HS-27A (cell line): ENCODE measurements around the gene STK32C.
"Not testable (repeated sequence)": the region's sequence is repeated elsewhere in the genome, so short reads cannot be mapped to it uniquely, and the experiment has no call there.

Experiments
- DNase-seq: peaks from one replicate; pipeline ENCODE4 v3.0.0-alpha.2; 2012; ENCODE audit warnings: low read depth, missing footprints

STK32C gene

DNA sequence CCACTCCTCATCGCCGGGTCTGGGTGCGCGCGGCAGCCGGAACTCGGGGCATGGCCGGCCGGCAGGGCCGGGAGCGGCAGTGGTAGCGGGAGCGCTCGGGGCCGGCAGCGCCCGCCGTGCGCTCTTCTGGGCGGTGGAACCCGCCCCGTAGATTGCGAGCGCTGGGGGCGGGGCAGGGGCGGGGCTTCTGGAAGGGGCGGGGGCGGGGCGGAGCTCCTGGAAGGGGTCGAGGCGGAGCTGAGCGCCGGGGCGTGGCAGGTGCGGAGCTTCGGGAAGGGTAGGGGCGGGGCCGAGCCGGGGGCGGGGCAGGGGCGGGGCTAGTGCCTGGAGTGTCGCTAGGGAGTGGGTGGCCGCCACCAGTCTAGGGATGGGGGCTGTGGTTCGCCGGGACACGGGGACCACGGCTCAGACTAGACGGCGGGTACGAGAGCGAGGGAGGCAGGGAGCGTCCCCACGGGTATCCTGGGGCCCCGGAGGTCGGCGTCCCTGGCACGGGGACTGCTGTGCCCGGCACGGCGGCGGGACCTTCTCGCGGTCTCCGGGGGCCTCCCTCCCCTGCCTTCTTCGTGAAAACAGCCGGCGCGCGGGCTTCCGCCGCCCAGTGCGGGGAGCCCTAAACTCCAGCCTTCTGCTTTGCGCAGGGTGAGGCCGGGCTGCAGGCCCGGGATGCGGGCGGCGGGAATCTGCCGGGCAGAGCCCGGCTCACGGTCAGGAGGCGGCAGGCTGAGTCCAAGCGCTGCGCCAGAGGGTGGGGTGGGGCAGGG, at the start of gene STK32C:
STK32C (minus strand) TSS at position 128 of the 764 bp plus-strand sequence; CDS start at position 11, 117 bp downstream.
- DNase-seq = no peak

DNA sequence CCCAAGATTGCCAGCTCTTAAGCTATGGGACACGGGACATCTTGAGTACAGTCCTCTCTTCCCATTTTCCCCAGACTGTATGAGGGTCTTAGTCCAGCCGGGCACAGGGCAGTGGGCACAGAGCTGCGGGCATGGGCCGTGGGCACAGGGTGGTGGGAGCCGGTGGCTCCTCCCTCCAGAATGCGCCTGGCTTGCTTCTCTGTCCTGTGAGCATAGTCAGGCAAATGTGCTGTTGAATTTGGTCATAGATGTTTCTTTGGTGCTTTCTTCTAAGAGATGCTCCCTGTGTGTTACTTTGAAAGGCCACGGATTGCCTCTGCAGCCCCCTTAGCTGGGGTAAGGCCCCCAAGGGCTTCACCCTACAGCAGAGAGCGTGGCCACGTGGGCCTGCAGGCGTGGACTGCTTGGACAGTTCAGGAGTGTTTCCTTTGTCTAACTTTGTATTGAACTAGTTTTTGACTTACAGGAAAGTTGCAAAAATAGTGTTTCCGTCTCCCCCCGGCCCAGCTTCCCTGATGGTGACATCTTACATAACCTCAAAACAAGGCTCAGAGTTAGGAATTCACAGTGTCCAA, 49.0 kb upstream of the STK32C start:
- DNase-seq = no peak

DNA sequence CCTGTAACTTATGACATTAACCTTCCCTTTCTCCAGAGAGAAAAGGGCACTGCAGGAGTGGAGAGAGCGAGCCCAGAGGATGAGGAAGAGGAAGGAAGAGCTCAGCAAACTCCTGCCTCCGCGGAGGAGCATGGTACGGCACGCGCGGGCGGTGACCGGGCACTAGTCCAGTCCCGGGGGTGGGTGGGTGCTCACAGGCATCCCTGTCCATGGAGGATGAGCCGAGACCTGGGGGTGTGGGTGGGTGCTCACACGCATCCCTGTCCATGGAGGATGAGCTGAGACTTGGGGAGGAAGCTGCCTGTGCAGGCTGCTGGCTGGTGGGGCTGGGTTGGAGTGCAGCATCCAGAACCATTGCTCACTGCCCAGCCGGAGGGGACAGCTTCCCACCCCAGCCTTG, 48.0 kb upstream of the STK32C start:
- DNase-seq = no peak

DNA sequence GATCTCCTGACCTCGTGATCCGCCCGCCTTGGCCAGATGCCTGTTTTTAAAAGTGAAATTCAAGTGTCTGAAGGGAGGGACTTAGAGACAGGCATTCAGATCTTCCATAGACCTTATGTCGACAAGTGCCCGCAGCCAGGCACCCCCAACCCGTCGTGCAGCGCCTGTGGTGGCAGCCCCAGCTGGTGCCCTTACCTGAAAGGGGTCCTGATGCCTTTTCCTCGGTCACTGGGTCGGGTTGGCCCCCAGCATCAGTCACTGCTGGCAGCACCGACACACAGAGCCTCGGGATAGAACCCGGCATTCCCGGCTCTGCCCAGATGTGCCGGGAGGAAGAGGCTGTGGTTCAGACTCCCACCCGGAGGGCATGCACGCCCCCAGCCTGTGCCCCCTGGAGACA, 47.5 kb upstream of the STK32C start:
- no peak for DNase-seq

DNA sequence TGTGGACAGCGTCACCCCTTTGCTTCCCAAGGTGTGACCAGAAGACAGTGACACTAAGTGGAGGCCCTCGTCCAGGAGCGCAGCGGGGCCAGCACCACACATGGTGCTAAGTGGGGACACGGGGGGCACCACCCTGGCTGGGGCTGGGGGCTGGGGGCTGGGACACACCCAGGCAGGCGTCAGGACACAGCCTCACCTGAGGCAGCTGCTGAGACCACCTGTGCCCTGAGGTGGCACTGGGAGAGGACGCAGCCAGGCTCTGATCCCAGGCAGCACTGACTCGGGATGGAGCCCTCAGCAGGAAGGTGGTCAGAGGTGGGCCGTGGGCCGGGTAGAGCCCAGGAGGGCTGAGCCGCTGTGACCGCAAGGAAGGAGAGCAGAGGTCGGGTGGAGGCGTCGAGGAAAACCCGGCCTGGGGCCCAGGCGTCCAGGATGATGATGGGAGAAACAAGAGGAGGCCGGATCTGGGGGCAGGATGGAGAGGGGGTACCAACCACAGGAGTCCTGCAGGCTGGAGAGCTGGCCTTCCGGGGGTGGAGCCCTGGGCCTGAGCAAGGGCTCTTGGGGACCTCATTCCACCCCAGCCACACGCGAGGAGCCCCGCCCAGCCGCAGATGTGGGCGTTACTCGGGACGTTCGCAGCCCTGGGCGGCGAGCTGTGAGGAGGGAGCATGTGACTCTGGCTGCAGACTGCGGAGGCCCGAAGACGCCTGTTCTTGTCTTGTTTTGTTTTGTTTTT, 46.8 kb upstream of the STK32C start:
- no peak for DNase-seq

DNA sequence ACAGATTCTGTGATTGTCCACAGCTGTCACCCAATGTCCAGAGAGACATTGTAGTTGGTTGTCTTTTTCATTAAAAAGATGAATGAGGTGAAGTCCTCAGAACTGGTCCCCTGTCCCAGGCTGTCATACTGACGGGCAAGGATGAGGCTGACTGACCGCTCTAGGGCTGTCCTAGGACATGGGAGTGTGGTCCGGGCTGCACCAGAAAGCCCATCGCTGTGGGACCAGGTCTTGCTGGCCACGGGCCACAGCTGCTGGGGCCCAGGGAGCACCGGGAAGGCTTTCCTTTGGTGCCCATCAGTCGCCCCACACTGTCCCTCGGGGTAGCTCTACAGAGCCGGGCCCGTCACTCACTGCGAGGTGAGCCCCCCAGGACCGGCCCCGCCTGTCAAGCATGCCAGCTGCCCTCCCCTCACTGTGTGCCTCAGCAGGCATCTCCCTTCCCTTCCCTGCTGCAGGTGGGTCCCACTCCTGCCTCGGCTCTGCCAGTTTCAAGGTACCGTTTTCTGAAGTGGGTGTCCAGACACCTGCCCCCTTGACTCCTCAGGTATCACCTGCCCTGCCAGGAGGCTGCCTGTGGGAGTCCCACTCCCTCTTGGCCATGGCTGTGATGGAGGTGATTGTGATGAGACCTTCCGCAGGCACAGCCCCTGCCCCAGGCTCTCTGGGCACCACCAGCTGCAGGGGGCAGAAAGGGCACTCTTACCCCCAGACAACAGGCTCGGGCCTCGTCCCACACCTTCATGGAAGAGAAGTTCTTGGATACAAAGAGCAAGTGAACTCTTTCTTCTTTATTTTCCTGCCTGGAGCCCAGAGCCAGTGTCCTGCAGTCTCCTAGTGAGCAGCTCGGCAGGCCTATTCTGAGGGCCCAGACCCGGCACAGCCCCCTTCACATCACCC, 46.0 kb upstream of the STK32C start:
- DNase-seq = no peak

DNA sequence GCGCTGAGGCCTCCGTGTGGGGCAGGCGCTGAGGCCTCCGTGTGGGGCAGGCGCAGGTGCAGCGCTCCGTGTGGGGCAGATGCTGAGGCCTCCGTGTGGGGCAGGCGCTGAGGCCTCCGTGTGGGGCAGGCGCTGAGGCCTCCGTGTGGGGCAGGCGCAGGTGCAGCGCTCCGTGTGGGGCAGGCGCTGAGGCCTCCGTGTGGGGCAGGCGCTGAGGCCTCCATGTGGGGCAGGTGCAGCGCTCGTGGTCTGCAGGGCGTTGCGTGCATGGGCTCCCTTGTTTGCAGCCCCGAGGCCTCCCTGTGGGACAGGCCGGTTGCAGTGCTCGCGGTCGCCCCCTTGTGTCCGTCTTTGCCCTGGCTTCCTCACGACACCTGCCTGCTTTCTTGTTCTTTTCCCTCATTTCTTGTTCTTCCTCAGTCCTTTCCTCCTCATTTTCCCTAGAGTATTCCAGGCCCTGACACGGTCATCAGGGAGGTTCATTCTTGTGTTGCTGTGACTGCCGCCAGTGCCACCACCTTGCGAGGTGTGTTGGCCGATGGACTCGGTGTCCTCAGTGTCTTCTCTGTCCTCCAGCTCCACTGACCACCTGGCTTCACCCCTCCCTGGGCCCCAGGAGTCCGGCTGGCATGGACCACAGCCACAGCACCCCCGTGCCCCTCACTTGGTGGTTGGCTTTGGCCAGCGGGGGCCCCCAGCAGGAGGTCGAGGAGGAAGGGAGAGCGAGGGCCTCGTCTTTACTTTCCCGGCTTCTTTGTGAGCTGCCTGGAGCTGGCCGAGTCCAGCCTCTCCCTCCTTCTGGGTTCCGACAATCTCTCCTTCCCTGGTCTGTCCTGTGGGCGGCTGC, 44.9 kb upstream of the STK32C start:
- DNase-seq = not testable (repeated sequence)

DNA sequence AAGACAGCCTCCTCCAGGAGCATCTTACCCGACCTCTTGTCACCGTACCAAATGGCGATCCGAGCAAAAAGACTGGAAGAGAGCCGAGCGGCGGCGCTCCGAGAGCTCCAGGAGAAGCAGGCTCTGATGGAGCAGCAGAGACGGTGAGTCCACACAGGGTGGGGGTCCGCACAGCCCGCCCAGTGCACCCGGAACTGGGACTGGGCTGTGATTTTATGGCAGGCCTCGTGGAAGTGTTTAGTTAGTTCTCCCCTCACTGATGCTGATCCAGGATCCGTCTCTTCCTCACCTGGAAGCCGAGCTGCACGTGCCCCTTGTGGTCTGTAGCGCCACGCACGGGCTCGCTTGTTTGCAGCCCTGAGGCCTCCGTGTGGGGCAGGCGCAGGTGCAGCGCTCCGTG, 43.9 kb upstream of the STK32C start:
- DNase-seq = no peak

DNA sequence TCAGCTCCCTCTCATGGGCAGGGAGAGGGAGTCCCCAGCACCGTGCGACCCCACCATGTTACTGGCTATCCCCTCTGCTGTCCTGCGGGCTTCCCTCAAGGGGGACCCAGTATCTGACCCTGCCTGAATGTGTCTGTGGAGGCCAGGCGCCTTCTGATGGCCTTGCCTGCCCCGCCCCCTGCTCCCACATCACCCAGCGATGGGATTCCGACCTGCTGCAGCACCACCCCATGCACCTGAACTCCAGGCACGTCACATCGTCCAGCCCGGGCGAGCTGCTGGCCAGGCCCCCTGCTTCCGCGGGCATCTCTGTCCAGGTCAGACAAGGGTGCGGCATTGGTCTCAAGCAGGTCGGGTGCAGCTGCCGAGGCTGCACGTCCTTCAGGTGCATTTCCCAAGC, 43.2 kb upstream of the STK32C start:
- DNase-seq = no peak

DNA sequence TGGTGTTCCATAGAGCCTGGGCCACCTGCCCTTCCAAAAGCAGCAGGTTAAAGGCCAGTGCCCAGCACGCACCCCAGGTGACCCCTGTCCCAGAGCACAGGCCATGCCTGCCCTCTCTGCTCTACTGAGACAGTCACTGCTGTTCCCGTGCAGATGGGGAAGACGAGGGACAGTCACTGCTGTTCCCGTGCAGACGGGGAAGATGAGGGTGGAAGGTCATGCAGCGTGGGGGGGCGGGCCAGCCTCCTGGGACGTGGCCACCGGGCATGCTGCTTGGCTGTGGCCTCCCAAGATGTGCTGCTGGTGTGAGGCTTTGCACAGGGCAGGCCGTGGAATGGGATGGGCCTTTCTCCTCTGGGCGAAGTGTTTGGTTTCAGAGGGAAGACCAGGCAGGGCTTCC, 42.6 kb upstream of the STK32C start:
- no peak for DNase-seq

DNA sequence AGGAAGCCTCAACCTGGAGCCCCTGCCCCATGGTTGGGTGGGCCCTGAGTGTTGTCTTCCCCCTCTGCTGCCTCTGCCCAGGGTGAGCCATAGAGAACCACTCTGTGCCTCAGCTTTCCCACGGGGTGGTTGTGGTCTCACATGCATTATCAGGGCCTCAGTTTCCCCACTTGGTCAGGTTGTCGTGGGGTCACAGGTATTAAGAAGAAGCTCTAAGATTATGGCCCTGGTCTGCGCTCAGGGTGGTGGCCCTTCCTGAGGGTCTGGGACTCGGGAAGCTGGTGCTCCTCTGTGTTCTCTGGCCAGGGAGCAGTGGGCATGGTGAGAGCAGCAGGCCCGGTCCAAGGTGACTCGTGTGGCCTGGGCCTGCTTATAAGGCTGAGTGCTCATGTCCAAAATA, 42.0 kb upstream of the STK32C start:
- no peak for DNase-seq

DNA sequence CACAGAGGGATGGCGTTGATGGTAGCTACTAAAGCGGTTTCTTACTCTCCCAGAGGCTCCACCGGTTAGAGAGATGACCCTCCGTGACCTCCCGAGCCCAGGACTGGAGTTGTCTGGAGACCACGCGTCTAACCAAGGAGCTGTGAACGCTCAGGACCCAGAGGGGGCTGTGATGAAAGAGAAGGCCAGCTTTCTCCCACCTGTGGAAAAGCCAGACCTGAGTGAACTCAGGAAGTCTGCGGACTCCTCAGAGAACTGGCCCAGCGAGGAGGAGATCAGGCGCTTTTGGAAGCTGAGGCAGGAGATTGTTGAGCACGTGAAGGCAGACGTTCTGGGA, 40.1 kb upstream of the STK32C start:
- no peak for DNase-seq

DNA sequence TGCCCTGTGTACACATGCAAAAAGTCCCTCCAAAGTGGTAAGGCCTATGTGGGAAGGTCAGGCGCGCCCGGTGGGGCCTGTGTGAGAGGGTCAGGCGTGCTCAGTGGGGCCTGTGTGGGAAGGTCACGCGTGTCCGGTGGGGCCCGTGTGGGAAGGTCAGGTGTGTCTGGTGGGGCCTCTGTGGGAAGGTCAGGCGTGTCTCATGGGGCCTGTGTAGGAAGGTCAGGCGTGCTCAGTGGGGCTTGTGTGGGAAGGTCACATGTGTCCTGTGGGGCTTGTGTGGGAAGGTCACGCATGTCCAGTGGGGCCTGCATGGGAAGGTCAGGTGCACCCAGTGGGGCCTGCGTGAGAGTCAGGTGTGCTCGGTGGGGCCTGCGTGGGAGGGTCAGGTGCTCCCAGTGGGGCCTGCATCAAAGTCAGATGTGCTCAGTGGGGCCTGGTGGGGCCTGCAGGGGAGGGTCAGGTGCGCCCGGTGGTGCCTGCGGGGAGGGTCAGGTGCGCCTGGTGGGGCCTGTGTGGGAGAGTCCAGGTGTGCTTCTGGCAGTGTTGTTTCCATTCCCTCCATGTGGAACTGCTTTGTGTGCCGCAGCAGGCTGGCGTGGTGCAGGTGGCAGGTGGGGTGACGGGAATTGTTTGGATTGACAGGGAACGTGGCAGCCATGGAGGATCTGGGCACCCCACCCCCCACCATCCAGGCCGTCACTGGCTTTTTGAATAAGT, 39.6 kb upstream of the STK32C start:
- DNase-seq = no peak

DNA sequence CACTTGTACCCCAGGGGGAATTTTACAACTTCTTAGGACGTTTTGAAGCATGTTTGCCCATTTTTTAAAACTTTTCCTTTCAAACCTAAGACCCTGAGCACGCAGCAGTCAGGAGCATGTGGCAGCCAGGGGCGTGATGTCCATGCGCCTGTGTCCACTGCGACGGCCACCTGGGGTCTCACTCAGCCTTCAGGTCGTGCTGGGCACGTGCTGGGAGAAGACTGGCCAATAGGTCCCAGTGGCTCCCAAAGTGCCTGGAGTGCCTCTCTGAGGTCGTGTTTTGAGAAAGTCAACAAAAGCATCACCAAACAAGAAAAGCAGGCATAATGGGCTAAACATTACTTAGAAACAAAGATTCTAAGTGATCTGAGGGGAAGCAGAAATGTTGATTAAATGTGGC, 39.1 kb upstream of the STK32C start:
- DNase-seq = no peak

DNA sequence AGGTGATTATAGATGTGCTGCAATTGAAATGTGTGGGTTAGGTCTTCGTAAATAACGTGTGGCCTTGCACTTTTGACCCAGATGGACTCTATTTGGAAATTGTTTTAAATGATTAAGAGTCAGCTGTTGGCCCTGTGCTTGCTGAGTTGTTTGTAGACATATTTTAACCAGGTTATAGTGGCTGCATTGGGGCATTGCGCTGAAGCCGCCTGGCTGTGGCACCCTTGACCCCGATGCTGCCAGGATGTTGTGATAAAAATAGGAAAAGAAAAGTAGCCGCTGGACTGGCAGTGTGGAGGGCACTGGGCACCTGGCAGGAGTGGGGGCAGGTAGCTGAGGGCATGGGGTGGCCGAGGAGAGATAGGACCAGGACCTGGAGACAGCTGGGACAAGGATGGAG, 37.6 kb upstream of the STK32C start:
- no peak for DNase-seq

DNA sequence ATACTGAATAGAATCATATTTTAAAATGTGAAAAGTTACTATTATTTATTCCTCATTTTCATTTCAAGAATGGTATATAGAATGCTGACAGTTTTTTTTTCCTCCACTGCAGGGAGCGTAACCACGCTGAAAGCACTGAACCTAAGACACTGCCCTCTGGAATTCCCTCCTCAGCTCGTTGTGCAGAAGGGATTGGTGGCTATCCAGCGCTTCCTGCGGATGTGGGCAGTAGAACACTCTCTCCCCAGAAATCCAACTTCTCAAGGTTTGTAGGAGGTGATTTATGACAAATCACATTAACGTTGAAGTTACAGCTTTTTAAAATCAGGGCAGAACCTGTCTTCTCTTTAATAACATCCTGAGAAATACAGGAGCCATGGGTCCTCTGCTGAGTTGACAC, 36.6 kb upstream of the STK32C start:
- no peak for DNase-seq

DNA sequence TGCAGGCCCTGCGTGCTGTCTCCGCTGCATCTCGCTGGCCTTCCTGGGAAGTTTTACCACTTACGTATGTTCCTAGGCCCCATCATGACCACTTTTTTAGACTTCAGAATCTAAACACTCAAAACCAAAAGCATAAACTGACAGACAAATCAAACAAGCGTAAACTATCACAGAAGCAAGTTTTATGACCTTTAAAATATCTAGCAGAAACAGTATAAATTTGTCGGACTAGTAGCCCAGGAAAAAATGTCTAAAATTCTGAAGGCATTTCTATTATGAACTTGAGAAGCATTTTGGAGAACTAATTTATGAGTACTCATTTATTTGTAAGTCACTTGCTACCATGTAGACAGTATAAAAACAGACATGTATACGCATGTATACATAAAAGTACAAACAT, 34.8 kb upstream of the STK32C start:
- no peak for DNase-seq

DNA sequence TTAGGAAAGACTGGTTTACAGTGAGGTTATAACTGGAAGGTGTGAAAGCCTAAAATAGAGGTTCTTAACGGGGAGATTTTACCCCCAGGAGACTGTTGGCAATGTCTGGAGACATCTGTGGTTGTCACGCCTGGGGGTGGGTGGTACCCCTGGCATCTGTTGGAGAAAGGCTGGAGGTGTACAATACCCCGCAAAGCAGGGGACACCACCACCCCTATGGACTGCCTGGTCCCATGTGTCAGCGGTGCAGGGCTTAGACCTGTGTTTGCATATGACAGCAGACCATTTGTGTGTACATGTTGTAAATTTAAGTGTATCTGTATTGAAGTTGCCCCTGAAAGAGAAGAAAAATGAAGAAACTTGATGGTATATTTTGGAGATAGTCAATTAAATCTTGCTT, 34.0 kb upstream of the STK32C start:
- no peak for DNase-seq

DNA sequence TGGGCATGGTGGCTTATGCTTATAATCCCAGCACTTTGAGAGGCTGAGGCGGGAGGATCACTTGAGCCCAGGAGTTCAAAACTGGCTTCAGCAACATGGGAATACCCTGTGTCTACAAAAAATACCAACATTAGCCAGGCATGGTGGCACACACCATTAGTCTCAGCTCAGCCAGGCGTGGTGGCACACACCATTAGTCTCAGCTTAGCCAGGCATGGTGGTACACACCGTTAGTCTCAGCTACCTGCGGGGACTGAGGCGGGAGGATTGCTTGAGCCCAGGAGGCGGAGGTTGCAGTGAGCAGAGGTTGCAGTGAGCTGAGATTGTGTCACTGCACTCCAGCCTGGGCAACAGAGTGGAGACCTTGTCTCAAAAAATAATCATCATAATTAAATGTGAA, 33.3 kb upstream of the STK32C start:
- DNase-seq = no peak

DNA sequence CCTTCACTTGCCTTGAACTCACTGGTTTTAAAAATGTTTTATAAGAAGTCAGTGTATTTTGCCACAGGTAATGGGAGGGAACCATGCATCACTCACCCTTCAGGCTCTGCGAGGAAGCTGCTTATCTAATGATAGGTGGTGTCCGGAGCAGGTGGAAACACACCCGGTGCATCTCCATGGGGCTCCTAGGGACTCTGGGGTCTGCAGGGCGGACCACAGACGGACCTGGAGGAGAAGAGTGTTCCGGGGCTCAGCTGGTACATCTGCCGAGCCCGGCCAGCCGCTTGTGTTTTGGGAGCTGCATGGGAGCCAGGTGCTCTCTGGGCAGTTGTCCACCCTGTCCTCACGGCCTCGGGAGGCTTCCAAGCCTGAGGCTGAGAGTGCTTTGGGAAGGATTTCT, 31.5 kb upstream of the STK32C start:
- DNase-seq = no peak

DNA sequence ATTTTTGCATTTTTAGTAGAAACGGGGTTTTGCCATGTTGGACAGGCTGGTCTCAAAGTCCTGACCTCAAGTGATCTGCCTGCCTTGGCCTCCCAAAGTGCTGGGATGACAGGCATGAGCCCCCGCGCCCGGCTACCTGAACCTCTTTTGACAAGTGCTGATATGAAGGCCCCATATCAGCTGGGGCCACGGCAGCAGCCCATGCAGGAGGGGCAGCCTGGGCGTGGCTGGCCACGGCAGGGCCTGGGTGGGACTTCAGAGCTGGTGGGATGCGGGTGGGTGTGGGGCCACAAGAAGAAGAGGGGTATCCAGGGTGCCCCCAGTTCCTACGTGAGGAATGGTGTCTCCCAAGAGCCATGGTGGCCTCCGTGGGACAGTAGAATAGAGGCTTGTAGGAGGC, 31.1 kb upstream of the STK32C start:
- DNase-seq = no peak
